Mucosa of stomach (tissue), 1 donor: ENCODE data around the gene GPR26.

Experiments used
- H3K27me3 ChIP-seq: one replicate; pipeline ENCODE4 v1.7.0; 2013; ENCODE audit warnings: mild to moderate bottlenecking, low read length; ENCODE audit not compliant: control insufficient read depth, insufficient read depth
- H3K36me3 ChIP-seq: one replicate; pipeline ENCODE4 v1.7.0; 2013; ENCODE audit warnings: low read length; ENCODE audit not compliant: control insufficient read depth, insufficient read depth
- H3K4me1 ChIP-seq: one replicate; pipeline ENCODE4 v1.7.0; 2013; ENCODE audit warnings: mild to moderate bottlenecking, low read length; ENCODE audit not compliant: control insufficient read depth, insufficient read depth
- H3K4me3 ChIP-seq: one replicate; pipeline ENCODE4 v1.7.0; 2013; ENCODE audit warnings: low read length
- H3K9ac ChIP-seq: one replicate; pipeline ENCODE4 v1.7.0; 2013; ENCODE audit warnings: mild to moderate bottlenecking, low read length, moderate library complexity
- H3K9me3 ChIP-seq: one replicate; pipeline ENCODE4 v1.7.0; 2013; ENCODE audit warnings: mild to moderate bottlenecking, low read length, moderate library complexity; ENCODE audit not compliant: control insufficient read depth
- donor health status: Pancreatic carcinoma.

Gene GPR26

GRCh38 chr10:123683459-123683858, 17.3 kb downstream of the GPR26 start:
- H3K27me3 ChIP-seq = no peaks in the 10 kb centered on the region
- H3K4me1 ChIP-seq = no peaks in the 10 kb centered on the region
- no peak overlapping the region for H3K4me3 ChIP-seq

GRCh38 chr10:123683865-123684264, 17.7 kb downstream of the GPR26 start:
- Histone ChIP-seq H3K9ac (no peak overlapping the region), H3K9me3 (no peaks in the 10 kb centered on the region), H3K4me3 (no peak overlapping the region), H3K4me1 (no peaks in the 10 kb centered on the region), H3K36me3 (no peaks in the 10 kb centered on the region), H3K27me3 (no peaks in the 10 kb centered on the region)

More at GRCh38 chr10:123683459-123683858, 17.3 kb downstream of the GPR26 start:
- Histone ChIP-seq H3K9me3 (no peaks in the 10 kb centered on the region), H3K36me3 (no peaks in the 10 kb centered on the region), H3K9ac (no peak overlapping the region)

- H3K9ac ChIP-seq = no peak overlapping the region
- no peak overlapping the region for H3K4me3 ChIP-seq
- H3K9me3 ChIP-seq = no peaks in the 10 kb centered on the region
- no peaks in the 10 kb centered on the region for H3K27me3 ChIP-seq
- H3K36me3 ChIP-seq = no peaks in the 10 kb centered on the region
- no peaks in the 10 kb centered on the region for H3K4me1 ChIP-seq
Observed at GRCh38 chr10:123685260-123685659, 19.1 kb downstream of the GPR26 start.

- H3K9me3 ChIP-seq = no peaks in the 10 kb centered on the region
- no peaks in the 10 kb centered on the region for H3K27me3 ChIP-seq
- no peaks in the 10 kb centered on the region for H3K4me1 ChIP-seq
- H3K9ac ChIP-seq = no peak overlapping the region
- no peaks in the 10 kb centered on the region for H3K36me3 ChIP-seq
- no peak overlapping the region for H3K4me3 ChIP-seq
Observed at GRCh38 chr10:123687758-123688157, 21.6 kb downstream of the GPR26 start.

GRCh38 chr10:123689880-123690279, 23.7 kb downstream of the GPR26 start:
- Histone ChIP-seq H3K9me3 (no peaks in the 10 kb centered on the region), H3K27me3 (no peaks in the 10 kb centered on the region), H3K4me3 (no peak overlapping the region), H3K4me1 (no peaks in the 10 kb centered on the region), H3K36me3 (no peaks in the 10 kb centered on the region), H3K9ac (no peak overlapping the region)

GRCh38 chr10:123703195-123703790, 37.1 kb downstream of the GPR26 start:
- no peak overlapping the region for H3K9ac ChIP-seq
- no peak overlapping the region for H3K4me3 ChIP-seq
- H3K27me3 ChIP-seq = no peaks in the 10 kb centered on the region
- no peaks in the 10 kb centered on the region for H3K4me1 ChIP-seq
- H3K36me3 ChIP-seq = no peaks in the 10 kb centered on the region
- H3K9me3 ChIP-seq = no peaks in the 10 kb centered on the region

- Histone ChIP-seq H3K27me3 (no peaks in the 10 kb centered on the region), H3K9ac (no peak overlapping the region), H3K9me3 (no peaks in the 10 kb centered on the region), H3K36me3 (no peaks in the 10 kb centered on the region), H3K4me3 (no peak overlapping the region), H3K4me1 (no peaks in the 10 kb centered on the region)
Observed at GRCh38 chr10:123704076-123704475, 37.9 kb downstream of the GPR26 start.

GRCh38 chr10:123704812-123705211, 38.7 kb downstream of the GPR26 start:
- Histone ChIP-seq H3K4me1 (no peaks in the 10 kb centered on the region), H3K4me3 (no peak overlapping the region), H3K36me3 (no peaks in the 10 kb centered on the region), H3K9me3 (no peaks in the 10 kb centered on the region), H3K9ac (no peak overlapping the region), H3K27me3 (no peaks in the 10 kb centered on the region)

- Histone ChIP-seq H3K9me3 (no peaks in the 10 kb centered on the region), H3K36me3 (no peaks in the 10 kb centered on the region), H3K4me1 (no peaks in the 10 kb centered on the region), H3K27me3 (no peaks in the 10 kb centered on the region), H3K4me3 (no peak overlapping the region), H3K9ac (no peak overlapping the region)
Observed at GRCh38 chr10:123706236-123706635, 40.1 kb downstream of the GPR26 start.

GRCh38 chr10:123715546-123715945, 49.4 kb downstream of the GPR26 start:
- Histone ChIP-seq H3K27me3 (no peaks in the 10 kb centered on the region), H3K4me1 (no peaks in the 10 kb centered on the region), H3K9me3 (no peaks in the 10 kb centered on the region), H3K9ac (no peak overlapping the region), H3K36me3 (no peaks in the 10 kb centered on the region), H3K4me3 (no peak overlapping the region)

- H3K27me3 ChIP-seq = no peaks in the 10 kb centered on the region
- no peak overlapping the region for H3K9ac ChIP-seq
- no peaks in the 10 kb centered on the region for H3K36me3 ChIP-seq
- H3K4me3 ChIP-seq = no peak overlapping the region
- no peaks in the 10 kb centered on the region for H3K9me3 ChIP-seq
- H3K4me1 ChIP-seq = no peaks in the 10 kb centered on the region
Observed at GRCh38 chr10:123717336-123717735, 51.2 kb downstream of the GPR26 start.

- Histone ChIP-seq H3K36me3 (no peaks in the 10 kb centered on the region), H3K9ac (no peak overlapping the region), H3K27me3 (no peaks in the 10 kb centered on the region), H3K4me3 (no peak overlapping the region), H3K4me1 (no peaks in the 10 kb centered on the region), H3K9me3 (no peaks in the 10 kb centered on the region)
Observed at GRCh38 chr10:123718544-123719060, 52.4 kb downstream of the GPR26 start.

GRCh38 chr10:123720536-123720935, 54.4 kb downstream of the GPR26 start:
- Histone ChIP-seq H3K4me3 (no peak overlapping the region), H3K36me3 (no peaks in the 10 kb centered on the region), H3K27me3 (no peaks in the 10 kb centered on the region), H3K4me1 (no peaks in the 10 kb centered on the region), H3K9ac (no peak overlapping the region), H3K9me3 (no peaks in the 10 kb centered on the region)
